Astrocyte (in vitro differentiated cells and primary cell): Measurements from ENCODE around the gene GABRB1.

ENCODE experiments used
- EZH2 ChIP-seq: IDR thresholded peaks from 2 replicates; pipeline ENCODE4 v1.6.1; 2012; ENCODE audit warnings: mild to moderate bottlenecking, low read length, inconsistent platforms; ENCODE audit not compliant: insufficient read depth
- TF ChIP-seq, protein P1 (sequence below): IDR thresholded peaks from 2 replicates; pipeline ENCODE4 v1.5.1; 2011; ENCODE audit warnings: low read depth, mild to moderate bottlenecking, inconsistent platforms, low read length, moderate library complexity; ENCODE audit not compliant: insufficient read depth

DNA sequence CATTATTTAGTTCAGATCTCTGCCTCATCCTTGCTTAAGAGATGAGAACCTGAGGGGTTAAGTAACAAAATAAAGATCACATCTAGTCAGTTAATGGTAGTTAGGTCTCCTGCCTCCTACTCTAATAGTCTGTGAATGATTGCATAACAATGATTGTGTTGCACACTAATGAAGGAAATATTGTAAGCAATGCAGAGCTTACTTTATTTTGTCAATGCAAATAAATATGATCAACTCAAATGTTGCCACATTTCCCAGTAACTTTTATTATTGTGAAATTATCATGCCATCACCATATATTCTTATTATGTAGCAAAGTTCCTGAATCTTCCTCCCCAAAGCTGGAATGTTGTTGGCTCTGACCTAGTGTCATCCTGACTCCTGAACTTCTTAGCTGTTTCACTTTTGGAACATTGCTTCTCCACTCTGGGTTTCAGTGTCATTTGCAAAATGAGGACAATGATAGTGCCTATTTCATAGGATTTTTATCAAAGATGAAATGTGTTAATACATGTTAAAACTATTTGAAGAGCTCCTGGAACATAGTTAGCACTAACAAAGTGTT is 20.9 kb upstream of the GABRB1 start:
- TF ChIP-seq, protein P1, sequence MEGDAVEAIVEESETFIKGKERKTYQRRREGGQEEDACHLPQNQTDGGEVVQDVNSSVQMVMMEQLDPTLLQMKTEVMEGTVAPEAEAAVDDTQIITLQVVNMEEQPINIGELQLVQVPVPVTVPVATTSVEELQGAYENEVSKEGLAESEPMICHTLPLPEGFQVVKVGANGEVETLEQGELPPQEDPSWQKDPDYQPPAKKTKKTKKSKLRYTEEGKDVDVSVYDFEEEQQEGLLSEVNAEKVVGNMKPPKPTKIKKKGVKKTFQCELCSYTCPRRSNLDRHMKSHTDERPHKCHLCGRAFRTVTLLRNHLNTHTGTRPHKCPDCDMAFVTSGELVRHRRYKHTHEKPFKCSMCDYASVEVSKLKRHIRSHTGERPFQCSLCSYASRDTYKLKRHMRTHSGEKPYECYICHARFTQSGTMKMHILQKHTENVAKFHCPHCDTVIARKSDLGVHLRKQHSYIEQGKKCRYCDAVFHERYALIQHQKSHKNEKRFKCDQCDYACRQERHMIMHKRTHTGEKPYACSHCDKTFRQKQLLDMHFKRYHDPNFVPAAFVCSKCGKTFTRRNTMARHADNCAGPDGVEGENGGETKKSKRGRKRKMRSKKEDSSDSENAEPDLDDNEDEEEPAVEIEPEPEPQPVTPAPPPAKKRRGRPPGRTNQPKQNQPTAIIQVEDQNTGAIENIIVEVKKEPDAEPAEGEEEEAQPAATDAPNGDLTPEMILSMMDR: no peak
- no peak for TF ChIP-seq EZH2
